Measurements from ENCODE around the gene TNFAIP6.

Gene TNFAIP6

DNA sequence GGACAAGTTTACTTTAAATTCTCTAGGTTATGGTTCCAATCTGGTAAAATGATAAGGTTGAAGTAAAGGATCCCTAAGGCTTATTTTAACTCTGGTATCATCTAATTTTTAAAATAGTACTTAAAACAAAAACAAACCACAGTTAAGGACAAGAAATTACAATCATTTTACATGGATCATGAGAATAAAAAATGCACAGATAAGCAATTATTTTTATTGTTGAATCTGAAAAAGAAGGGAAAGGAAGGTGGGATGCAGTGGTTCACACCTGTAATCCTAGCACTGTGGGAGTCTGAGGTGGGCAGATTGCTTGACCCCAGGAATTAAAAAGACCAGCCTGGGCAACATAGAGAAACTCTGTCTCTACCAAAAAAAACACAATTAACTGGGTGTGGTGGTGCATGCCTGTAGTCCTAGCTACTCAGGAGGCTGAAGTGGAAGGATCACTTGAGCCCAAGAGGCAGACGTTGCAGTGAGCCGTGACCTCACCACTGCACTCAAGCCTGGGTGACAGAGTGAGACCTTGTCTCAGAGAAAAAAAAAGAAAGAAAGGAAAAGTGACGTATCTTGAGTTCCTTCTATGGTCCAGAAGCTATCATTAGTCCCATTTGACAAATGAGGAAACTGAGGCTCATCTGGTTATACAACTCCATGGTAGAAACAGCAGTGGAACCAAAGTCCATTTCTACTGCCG lies 2.5 kb downstream of the TNFAIP6 start:
- DNase-seq (ENCODE audit: low read depth in 4 of 4, low spot score in 1 of 4) = no peak

DNA sequence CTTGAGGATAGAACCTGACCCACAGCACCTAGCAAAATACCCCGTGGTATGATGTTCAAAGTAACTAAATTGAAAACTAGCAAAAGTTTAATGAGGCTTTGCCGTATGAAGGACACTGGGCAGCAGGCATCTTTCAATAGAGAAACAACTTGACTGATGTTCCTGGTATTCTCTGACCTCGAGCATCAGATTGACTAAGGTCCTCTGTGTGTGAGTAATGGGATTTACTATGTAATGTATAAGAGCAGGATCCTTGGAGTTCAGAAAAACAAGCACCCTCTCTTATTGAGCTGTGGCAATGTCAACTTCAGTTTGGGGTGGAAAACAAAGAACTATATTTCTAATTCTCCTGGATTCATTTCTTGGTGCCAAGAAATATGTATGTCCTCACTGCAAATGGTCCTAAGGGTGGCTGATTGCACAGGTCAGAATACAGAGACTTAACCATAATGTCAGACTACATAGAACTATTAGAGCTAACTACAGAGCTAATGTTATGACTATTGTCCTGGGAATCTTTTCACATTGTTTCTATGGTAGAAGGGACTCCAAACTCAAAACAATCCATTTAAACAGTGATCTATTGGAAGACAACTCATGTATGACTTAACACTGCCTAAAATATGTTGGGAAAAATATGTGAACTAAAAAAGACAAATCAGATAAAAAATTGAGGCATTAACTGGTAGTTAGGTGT lies 4.4 kb downstream of the TNFAIP6 start:
- no peak for DNase-seq (ENCODE audit: low read depth in 4 of 4, low spot score in 1 of 4)

DNA sequence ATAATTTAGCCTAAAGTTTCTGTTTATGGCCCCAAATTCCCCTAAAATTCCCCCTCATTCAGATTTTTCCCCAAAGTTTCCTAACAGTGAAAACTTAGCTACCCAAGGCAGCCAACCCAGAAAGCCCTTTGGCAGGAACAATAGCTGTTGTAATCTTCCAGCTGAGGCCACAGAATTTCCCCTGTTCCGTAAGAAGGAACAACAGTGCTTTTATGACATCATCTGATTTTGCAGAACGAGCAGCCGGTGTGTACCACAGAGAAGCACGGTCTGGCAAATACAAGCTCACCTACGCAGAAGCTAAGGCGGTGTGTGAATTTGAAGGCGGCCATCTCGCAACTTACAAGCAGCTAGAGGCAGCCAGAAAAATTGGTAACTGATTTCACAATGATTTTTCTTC lies 6.3 kb downstream of the TNFAIP6 start:
- DNase-seq (ENCODE audit: low read depth in 4 of 4, low spot score in 1 of 4) = no peak

DNA sequence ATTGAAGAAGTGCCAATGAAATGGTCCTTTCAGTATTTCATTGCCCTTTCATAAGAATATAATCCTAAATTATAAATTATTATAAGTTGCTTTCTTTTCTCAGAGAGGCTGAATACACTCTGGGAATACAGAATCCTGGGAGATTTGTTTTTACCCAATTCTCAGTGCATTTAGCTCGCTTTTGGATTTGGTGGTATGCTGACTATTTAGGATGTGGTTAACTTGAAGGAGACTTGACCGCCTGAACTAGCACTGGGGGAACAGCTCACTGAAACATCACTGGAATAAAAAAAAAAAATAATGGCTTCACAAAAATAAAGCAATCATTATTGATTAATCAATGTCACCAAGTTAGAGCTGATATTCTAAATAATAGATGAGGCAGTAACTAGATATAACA lies 10.2 kb downstream of the TNFAIP6 start:
- DNase-seq (ENCODE audit: low read depth in 4 of 4, low spot score in 1 of 4) = no peak

DNA sequence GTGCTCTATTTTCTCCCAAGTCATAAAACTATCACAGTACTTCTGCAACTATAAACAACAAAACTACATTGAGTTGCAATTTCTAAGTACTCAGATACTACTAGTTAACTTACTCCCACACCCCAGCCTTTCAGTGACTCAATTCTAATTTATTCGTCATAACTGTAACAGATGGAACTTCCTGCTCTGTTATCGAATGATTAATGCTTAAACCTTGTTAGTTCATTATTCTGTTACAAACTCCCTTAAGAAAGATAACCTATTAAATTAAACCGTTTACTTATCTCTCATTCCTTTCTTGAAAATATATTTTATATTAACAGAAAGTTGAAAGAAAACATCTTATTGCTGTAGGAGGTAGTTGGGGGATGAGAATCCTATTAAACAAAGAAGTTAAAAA lies 17.0 kb downstream of the TNFAIP6 start:
- DNase-seq (ENCODE audit: low read depth in 4 of 4, low spot score in 1 of 4) = no peak

DNA sequence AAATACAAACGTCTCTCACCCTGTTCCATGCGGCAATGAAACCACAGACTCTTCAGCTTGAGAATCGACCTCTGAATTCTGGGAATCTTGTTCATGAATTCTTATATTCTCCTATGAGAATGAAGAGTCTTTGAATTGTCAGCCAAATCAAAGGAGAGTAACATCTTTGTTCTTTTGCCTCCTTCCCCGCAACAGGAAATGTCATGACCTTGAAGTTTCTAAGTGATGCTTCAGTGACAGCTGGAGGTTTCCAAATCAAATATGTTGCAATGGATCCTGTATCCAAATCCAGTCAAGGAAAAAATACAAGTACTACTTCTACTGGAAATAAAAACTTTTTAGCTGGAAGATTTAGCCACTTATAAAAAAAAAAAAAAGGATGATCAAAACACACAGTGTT lies 21.8 kb downstream of the TNFAIP6 start:
- no peak for DNase-seq (ENCODE audit: low read depth in 4 of 4, low spot score in 1 of 4)

DNA sequence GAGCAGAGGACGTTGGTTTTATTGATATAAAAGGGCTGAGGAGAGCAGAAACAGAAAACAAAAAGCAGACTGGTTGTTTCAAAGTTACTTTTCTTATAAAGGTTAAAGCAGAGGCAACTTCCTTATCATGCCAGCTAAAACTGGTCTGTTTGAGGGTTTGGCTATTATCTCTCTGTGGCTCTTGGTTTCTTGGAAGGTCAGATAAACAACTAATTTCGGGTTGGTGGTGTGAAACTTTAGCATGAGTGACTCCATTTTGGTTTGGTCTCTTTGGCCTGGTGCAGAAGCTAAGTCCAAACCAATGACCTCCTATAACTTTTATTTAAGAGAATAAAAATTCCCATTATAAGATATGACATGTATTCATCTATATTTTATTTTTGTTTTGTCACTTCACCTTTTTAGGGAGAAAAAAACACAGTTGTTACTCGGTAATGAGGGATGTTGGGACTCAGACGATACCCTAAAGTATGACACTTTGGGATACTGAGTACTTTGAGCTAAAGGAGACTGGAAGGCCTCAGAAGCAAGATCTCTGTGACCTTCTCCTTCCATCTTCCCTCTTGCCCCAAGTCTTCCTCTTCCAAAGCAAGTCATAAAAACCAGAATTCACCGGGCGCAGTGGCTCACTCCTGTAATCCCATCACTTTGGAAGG lies 23.3 kb downstream of the TNFAIP6 start:
- DNase-seq (ENCODE audit: low read depth in 4 of 4, low spot score in 1 of 4) = no peak

DNA sequence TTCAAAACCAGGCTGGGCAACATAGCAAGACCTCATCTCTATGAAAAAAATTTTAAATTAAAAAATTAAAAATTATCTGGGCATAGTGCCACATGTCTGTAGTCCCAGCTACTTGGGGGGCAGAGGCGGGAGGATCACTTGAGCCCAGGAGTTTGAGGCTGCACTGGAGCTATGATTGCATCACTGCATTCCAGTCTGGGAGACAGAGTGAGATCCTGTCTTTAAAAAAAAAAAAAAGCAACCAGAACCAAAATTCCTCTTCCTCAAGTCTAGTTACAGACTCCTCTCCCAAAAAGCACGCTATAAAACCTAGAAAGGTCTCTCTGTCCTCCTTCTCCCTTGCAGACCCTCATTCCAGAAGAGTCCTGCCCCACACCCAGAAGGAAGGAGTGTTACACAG lies 23.9 kb downstream of the TNFAIP6 start:
- DNase-seq (ENCODE audit: low read depth in 4 of 4, low spot score in 1 of 4) = no peak

DNA sequence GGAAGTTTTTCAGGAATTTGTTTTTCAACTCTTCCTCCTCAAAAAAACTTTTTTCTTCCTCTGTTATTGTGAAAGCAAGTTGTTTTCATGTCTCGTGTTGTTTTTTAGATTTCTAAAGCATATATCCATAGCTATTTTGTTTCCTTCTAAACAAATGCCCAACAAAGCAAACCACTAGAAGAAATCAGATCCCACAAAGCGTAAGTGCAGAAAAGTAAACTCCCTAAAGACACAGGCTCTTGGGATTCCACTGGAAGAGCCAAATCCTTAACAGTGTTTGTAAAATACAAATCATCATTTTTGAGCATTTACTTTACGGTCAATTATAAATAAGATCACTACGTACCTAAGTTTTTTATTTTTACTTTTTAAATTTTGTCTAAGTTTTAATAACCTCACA lies 30.6 kb downstream of the TNFAIP6 start:
- DNase-seq (ENCODE audit: low read depth in 4 of 4, low spot score in 1 of 4) = no peak

DNA sequence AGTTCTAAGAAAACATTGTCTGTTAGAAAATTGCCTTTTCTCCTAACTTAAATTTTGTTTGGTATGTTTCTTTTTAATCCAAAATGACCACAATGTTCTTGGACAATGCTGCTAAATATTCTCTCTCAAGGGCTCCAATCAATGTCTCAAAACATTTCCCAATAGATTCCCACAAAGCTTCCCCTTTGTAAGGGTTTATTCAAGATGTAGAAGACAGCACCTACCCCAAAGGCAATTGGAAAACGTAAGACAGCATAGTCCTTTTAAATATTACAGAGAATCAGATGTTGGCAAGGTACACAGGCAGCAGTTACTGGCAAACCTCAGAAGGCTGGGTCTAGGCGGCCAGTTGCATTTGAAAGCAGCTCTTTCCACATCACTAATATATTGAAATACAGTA lies 34.0 kb downstream of the TNFAIP6 start:
- DNase-seq (ENCODE audit: low read depth in 4 of 4, low spot score in 1 of 4) = no peak

DNA sequence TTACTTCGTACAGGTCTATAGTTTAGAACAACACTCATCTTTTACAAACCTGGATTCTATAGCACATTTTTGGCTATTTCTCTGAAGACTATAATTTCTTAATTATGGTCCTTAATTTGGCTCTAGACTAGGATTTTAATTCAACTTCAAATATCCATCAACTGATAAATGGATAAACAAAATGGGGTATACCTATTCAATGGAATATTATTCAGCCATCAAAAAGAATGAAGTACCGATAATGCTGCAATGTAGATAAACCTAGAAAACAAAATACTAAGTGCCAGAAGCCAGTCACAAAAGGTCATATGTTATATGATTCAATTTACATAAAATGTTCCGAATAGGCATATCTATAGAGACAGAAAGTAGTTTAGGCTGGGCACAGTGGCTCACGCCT lies 37.1 kb downstream of the TNFAIP6 start:
- DNase-seq (ENCODE audit: low read depth in 4 of 4, low spot score in 1 of 4) = no peak

DNA sequence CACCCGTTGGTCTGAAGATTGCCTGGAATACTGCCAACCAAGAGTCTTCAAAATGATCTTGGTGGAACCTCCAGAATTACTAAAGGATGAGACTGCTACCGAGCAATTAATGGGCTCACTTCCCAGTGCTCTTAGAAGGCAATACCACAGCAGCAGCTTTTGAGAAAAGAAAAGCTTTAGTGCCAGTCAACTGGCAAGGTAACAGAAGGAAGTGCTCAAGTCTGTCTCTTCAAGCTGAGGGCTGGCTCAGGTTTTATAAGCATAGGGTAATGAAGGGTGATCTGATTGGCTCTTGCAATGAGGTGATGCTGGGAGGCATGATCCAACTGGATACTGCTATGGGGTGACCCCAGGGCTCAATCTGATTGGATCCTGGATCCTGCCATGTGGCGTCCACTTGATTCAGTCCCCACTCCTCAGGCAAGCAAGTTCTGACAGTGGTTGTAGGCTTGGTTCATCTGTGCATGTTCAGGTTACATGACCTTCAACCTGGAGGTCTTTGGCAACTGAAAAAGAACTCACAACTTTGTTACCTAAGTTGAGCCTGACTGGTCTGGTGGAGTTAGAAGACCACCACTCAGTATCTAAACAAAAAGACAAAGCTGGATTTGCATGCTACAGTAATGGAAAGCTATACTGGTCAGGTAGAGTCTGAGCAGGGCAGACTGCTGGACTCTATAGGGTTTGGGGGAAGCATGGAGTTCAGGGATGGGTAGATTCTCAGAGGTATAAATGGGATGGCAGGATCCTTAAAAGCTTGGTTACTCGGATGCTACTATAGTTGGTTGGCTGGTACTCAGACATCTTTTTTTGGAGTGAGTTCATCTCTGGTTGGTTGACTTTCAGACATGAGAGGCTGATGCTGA lies 38.4 kb downstream of the TNFAIP6 start:
- DNase-seq (ENCODE audit: low read depth in 4 of 4, low spot score in 1 of 4) = no peak

DNA sequence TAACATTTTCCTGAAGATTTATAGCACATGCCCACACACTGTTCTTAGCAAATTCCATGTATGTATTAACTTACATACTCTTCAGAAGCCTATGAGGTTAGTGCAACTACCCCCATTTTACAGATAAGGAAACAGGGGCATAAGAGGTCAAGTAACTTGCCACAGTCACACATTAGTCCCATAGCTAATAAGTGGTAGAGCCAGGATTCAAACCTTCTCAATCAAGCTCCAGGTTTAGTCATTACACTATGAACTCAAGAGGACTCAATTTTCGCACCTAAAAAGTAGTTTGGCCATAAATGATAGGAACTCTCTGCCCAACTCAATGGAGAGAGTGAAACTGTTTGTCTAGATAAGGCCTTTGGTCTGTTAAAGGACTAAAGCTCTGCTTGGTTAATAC lies 42.6 kb downstream of the TNFAIP6 start:
- DNase-seq (ENCODE audit: low read depth in 4 of 4, low spot score in 1 of 4) = no peak

DNA sequence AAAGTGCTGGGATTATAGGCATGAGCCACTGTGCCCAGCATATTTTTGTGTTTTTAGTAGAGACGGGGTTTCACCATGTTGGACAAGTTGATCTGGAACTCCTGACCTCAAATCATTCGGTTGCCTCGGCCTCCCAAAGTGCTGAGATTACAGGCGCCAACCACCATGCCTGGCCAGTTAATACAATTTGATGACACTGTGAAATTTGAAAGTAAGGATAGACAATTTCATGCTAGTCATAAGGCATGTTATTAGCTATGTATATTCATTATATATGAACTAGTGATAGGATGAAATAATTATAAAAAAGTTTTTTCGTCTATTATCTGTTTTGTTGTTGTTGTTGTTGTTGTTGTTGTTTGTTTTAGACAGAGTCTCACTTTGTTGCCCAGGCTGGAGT lies 43.8 kb downstream of the TNFAIP6 start:
- DNase-seq (ENCODE audit: low read depth in 4 of 4, low spot score in 1 of 4) = no peak

DNA sequence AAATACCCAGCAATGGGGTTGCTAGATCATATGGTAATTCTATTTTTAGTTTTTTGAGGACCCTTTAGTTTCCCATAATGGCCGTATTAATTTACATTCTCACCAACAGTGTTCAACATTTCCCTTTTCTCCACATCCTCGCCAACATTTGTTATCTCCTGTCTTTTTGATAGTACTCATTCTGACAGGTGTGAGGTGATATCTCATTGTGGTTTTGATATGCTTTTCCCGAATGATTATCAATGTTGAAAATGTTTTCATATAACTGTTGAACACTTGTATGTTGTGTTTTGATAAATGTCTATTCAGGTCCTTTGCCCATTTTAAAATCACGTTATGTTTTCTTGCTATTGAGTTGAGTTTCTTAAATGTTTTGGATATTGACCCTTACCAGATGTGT lies 46.5 kb downstream of the TNFAIP6 start:
- no peak for DNase-seq (ENCODE audit: low read depth in 4 of 4, low spot score in 1 of 4)

DNA sequence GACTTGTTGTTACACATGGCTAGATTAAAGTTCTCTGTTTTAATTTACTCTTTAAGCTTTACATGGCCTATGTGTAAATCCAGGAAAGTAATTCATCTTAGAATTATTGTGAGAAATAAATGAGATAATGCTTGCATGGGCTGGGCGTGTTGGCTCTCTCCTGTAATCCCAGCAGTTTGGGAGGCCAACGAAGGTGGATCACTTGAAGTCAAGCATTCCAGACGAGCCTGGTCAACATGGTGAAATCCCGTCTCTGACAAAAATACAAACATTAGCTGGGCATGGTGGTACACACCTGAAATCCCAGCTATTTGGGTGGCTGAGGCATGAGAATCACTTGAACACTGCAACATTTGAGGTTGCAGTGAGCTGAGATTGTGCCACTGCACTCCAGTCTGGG lies 48.0 kb downstream of the TNFAIP6 start:
- no peak for DNase-seq (ENCODE audit: low read depth in 4 of 4, low spot score in 1 of 4)

DNA sequence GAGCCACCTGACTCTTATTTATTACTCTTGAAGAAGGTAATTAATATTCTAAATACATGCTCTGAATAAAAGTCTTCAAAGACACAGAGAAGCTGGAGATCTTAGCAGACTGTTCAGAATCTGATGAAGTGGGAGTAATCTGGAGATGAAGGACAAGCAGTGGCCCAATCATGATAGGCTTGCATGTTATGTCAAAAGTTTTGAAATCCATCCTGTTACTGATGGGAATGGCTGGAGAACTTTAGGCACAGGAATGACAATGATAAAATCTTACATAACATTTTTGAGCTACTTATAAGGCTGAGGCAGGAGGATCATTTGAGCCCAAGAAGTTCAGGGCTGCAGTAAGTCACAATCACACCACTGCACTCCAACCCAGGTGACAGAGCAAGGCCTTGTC lies 49.9 kb downstream of the TNFAIP6 start:
- no peak for DNase-seq (ENCODE audit: low read depth in 4 of 4, low spot score in 1 of 4)

DNA sequence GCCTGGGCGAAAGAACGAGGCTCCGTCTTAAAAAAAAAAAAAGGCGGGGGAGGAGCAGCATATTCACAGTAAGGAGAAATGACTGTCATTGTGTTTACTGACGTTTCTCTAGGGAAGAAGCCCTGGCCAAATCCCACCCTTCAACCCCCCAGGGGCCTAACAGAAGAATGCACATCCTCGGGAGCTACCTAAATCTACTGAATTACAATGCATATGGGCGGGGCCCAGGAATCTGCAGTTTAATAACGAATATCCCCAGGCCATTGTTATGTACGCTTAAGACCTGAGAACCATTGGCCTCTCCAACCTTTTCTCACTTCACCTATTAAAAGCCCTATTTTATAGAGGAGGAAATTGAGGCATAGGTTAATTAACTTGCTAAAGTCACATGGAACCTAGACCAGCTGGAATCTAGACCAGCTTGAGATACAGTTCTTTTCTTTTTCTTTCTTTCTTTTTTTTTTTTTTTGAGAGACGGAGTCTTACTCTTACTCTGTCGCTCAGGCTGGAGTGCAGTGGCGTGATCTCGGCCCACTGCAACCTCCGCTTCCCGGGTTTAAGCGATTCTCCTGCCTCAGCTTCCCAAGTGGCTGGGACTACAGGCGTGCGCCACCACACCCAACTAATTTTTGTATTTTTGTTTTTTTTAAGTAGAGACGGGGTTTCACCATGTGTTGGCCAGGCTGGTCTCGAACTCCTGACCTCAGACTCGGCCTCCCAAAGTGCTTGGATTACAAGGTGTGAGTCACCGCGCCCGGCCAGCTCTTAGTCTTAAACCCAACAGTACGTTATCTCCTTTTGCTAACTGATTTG lies 51.6 kb downstream of the TNFAIP6 start:
- DNase-seq (ENCODE audit: low read depth in 4 of 4, low spot score in 1 of 4) = no peak

DNA sequence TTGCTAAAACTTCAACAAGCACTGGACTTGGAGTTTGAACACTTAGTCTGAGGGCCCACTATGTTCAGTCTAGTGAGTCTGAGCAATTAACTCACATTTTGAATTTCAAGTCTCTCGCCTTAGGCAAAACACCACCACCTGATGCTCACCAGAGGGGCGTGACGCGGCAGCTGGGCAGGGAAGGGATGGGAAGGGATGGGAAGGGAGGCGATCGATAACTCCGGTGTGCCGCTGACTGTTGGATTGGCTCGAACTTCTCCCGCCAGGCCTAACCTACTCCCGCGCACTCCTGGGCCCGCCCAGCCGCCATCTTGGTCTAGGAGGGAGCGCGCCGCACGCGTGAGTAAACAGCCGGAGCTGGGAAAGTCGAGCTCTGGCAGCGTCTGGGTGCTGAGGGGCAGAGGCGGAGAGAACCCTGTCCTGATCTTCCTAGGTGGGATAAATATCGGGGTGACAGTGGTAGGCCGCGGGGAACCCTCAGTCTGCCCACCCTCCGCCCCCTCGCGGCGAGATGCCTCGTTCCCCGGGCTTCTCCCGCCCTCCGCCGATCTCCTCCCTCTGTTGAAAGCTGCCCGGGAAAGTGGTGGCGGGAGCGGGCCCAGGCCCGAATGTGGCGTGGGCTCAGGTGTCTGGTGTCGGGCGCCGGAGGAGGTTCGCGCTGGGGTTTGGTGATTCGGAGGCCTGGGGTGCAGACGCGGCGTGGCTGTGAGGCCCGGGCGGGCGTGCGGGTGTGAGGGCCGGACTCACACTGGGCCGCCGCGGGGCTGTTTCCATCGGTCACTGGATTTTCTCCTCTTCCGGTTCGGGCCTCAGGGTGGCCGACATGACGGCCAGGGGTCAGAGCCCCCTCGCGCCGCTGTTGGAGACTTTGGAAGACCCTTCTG lies 52.5 kb downstream of the TNFAIP6 start, which contains the start of gene RIF1:
TSS of gene RIF1 (plus strand) at position 302 of the 884 bp plus-strand sequence. CDS start at position 824, 522 bp downstream.
- DNase-seq (ENCODE audit: low read depth in 4 of 4, low spot score in 1 of 4) = peak; percentile 55 to 77 (median 70)

DNA sequence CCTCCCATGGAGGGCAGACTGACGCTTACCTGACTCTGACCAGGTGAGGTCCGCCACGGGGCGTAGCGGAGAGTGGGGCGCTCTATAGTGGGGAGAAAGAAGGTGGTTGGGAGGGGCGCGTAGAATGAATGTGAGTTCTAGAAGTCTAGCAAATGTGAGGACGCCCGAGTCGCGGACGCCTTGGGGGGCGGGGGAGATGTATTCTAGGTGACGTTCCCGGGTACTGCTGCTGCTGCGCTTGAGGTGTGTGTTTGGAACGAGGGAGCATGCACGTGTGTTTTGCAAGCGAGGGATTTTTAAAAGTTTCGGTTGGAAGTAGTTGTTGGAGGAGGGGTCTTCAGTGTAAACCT lies 53.1 kb downstream of the TNFAIP6 start:
- peak; percentile 13 to 36 (median 22) for DNase-seq (ENCODE audit: low read depth in 4 of 4, low spot score in 1 of 4)
